SW 1271 (cell line): ENCODE measurements around the gene GRID1.

Source experiments
- DNase-seq, 2 experiments: peaks; one replicate each; lab custom pipeline; 2025; lab: John Stamatoyannopoulos, UW

The GRID1 gene

DNA sequence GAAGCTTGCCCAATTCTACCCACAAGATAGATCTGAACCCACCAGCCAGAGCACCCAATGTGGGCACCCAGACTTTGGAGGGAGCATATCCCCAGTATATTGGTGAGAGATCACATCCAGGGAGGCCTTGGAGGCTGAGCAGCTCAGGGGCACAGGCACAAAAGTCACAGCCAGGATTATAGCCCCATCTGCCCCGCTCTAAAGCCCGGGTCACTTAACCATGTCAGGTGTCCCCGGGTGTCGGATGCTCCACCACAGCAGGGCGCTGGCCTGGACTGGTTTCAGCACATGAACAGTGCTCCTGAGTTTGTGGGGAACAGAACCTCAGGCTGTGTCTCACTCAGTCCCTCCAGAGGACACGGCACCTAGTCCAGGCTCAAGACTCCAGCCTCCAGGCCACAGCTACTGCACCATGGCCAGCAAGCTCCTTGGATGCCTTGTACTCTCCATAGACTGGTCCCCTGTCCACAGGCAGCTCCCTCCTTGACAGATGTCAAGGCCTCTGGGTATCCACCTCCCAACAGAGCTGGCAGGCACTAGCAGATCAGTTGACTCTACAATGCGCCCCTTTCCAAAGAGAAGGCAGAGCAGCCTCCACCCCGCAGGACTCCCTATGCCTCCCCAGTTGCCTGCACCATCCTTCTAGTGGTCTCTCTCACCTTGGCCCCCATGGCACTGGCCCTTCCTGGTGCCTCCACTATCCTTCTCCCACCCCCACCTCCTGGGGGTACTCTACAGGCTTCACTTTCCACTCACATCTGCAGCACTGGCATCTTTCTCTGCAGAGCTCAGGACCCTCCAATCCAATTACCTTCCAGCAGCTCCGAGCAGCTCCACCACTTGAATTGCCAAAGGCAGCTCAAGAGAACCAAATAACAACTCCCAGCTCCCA lies 306.0 kb downstream of the GRID1 start:
- DNase-seq, result no peak

DNA sequence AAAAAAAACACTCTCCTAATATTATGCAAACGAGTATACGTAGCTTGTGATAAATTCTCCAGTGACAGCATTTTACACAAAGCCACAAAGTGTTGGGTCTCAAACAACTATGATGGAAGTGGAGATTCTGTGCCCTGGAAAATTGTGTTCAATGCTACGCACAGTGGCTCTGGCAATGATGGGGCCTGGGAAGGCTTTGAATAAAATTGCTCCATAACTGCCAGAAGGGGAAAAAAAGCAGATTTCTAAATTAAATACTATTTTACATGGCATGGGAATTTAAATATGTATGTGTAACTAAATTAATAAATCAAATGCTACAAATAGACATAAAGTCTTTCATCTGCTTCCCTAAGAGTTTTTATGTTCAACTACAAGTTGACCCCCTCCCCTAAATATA lies 306.7 kb downstream of the GRID1 start:
- no peak for DNase-seq

DNA sequence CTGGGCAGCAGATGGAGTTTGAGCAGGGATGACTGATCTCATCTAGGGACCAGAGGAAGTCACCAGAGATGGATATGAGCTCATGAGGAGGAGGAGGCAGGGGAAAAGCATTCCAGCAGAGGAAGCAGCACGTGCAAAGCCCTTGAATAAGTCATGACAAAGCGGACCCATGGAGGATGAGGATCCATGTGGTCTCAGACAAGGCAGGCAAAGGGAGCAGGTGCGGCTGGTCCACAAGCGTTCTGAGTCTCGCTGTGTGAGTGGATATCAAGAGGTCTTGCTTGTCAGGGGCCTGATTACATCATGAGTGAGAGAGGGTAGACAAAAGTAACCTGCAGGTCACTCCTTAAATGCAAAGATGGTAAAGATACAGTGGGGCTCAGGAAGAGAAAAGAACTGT lies 307.6 kb downstream of the GRID1 start:
- DNase-seq, result no peak

DNA sequence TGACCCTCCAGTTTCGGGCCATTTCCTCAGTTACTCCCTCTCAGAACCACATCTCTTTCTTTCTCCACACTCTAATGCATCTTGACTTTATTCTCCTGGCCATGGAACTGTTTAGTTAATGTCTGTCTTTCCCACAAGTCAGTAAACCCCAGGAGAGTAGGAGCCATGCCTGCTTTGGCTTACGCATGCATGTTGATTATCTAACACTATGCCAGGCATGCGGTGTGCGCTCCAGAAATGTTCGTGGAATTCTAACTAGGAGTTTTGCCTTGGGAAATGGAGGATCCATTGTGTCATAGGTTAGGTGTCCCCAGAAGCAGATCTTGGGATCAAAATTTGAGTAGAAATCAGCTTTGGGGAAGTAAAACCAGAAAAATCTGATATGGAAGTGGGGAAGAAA lies 308.9 kb downstream of the GRID1 start:
- no peak for DNase-seq

DNA sequence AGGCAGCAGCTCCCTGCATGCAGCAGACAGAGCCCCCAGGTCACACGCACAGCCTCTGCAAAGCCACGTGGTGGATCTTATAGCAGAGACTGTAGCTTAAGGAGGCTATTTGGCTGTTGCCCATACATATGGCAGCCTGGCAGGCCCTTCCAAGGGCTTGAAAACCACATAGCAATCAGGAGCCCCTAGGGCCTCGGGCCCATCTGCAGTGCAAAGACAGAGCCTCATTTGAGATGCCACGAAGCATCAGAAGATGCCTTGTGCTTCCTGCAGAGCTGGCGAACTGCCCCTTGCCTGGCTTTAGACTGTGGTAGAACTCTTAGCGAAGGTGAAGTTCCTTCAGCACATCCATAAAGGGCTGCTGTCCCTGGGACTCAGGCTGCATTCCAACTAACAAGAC lies 309.9 kb downstream of the GRID1 start:
- no peak for DNase-seq

DNA sequence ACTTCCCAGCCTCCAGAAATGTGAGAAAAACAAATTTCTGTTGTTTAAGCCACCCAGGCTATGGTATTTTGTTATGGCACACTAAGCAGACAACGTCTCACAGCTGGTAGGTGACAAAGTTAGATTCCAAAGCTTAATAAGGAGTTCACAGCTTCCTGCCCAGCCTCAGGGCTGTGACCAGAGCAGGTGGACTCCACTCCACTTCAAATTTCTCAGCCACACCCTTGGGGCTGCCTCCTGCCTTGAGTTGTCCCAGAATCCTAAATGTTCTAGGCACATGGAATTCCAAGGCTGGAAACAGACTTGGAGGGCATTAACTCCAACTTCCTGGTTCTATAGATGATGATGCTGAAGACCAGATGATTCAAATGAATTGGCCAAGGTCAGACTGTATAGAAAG lies 310.7 kb downstream of the GRID1 start:
- no peak for DNase-seq

DNA sequence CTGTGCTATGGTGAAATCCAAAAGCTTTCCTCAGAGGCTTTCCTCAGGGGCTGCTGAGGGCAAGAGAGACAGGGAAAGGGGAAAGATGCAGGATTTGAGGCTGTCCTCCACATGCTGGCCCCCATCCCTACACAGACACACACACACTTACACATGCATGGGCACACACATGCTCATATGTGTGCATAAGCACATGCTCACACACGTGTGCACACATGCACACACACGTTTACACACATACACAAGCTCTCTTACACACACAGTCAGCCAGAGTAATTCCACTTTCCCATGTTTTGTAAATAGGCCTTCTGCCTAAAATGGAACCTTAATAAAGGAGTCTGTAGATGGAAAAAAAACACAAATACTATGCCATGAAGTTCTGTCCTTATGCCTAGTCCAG lies 312.9 kb downstream of the GRID1 start:
- DNase-seq, result no peak

DNA sequence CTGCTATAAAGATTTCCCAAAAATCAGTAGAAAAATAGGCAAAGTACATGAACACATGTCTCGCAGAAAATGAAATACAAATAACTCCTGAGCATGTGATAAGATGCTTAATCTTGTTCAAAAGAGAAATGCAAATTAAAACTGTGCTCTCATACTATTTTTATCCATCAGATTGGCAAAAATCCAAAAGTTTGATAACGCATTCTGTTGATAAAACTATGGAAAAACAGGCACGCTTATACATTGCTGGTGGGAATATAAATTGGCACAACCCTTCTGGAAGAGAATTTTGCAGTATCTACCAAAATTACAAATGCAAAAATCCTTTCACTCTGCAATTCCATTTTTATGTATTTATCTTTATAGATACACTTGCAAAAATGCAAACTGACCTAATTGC lies 315.0 kb downstream of the GRID1 start:
- DNase-seq, result no peak

DNA sequence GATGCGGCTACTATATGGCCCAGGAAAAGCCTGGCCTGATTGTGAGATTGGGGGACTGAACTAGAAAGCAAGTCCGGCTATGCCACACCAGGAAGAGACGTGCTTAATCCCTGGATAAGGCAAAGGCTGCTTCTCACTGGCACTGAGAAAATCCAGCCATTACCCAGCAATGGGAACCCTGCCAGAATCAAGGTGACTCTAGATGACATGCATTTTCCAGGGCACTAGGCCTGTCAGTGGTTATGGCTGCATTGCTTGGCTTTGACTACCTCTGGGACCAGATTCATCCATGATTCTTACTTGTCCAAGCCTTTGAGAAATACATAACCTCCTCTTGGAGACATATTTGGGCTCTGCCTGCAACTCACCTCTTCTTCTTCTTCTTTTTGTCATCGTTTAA lies 317.2 kb downstream of the GRID1 start:
- DNase-seq, result no peak

DNA sequence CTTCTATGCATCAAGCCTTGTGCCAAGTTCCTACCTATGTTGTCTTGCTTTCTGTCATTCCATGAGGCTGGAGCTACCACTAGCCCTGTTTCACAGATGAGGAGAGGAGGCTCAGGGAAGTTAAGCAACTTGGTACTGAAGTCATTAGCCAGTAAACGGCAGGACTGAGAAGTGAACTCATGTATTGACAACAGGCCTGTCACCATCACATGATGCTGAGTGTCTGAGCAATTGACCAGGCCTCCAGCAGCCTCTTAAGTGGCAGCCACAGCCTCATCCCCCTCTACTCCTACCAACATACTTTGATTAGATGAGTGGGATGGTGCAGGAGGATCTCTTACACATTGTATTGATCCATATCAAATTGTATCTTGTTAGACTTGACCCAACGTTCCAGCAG lies 317.6 kb downstream of the GRID1 start:
- no peak for DNase-seq

DNA sequence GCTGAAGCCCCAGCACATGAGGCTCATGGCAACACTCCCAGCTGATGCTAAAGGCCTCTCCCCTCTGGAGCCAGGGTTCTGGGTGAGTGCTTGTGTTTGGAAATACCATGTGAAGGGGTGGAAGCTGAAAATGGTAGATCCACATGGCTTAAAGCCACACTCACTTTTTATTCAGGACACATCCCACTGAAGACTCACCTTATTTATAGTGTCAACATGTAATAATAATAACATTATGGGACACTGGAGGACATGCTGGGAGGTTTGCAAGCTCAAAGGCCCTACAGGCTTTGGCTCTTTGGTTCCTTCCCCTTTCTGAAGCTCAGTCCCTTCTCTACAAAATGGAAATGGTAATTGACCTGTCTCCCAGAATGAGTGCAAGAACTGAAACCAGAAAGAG lies 318.0 kb downstream of the GRID1 start:
- no peak for DNase-seq

DNA sequence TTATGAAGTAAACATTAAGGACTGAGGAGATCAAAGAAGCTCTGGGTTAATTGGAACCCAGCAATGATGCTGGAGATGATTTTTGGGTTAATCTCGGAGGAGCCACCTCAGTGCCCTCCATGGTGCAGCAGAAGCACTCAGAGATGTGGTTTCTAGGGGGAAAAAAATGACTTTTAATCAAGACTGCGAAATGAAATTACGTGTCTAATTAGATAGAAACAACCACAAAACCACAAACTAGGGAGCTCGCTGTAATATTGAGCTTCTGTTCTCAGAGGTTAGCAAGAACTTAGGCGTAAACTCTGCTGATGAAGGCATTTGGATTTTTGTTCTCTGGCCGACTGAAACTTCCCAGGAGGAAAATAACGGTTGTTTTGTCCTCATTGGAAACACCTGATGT lies 319.0 kb downstream of the GRID1 start:
- DNase-seq, result no peak

DNA sequence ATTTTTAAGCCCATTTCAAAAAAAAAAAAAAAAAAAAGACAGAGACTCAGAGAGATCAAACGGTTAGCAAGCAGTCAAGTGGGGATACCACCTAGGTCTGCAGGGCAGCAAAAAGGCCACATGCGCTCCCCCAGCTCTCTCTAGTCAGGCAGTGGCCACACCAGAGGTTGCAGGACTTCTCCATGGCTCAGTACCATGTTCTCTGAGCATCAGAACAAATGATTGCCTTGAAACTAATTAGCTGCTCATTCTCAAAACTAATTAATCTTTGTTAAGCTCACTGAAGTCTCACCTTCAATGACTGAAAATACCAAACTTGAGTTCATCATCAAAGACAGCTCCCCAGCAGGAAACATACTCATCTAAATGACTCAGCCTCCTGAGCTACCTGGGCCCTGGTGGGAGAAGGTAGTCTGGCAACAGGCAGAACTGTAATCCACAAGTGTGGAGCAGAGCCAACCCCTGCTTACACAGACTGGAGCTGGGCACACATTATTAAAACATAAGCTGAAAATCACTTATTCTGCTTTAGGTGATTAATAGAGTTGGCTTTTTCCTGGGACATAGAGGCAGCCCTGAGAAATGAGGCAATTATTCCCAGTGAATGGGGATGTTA lies 319.6 kb downstream of the GRID1 start:
- no peak for DNase-seq

DNA sequence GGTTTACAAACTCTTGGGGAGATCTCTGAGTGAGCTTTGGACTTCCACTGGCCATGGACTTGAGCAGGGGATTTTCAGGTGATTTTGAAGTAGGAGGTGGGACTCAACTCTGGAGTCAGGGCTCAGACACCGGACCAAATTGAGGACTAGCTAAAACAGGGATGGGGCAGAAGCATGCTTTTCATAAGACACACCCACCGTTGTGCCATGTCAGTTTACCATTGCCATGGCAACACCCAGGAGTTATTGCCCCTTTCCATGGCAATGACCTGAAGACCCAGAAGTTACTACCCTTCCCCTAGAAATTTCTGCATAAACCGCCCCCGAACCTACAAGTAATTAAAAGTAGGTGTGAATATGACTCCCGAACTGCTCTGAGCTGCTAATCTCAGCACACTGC lies 320.7 kb downstream of the GRID1 start:
- no peak for DNase-seq

DNA sequence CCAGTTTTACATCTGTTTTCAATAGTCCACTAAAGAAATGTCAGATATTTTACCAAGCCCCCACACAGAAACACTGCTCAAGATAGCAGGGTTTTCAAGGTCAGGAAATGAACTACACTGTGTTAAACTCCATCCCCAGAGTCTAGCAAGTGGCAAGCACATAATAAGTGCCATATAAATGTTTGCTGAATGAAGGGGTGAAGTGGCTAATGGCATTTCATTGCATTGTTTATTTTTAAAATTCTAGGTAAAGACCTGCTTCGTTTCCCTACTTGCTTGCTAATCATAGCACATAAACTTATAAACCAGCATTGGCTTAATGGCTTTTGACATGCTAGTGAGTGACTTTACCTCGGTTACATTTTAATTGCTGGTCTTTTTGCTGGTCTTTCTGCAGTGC lies 322.6 kb downstream of the GRID1 start:
- DNase-seq, result no peak

DNA sequence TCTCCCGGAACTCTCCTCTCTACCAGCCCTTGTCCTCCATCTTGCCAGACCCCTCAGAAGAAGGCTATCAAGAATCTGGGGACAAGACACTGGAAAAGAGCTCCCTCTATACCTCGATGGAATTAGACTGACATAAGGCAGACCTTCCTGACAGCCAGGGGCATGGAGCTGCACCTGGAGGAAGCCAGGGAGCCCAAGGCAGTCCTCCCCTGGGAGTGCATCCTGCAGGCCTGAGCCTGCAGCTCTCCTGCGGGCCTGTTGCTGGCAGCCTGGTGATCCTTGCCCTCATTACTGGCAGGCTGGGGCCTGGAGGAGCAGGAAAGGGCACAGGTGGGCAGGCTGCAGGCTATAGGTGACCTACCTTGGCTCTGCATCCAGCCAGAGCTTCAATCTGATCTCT lies 323.4 kb downstream of the GRID1 start:
- DNase-seq, result no peak

DNA sequence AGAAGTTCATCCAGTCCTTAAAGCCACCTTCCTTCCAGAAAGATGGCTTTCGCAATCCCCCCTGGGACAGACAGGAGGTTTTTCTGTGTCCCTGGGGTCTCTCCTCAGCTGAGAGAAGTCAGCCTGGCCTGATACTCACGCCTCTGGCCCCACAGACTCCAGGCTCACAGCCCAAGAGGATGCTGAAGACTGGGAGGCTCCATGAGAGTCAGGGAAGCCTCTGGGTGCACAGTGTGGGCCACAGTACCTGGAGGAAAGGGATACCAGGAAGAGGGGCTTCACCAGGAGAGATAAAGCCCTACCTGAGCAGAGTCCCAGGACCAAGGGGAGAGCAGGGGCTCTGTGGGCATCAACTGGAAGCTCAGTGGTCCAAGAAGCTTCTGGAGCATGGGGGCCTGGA lies 324.4 kb downstream of the GRID1 start:
- no peak for DNase-seq

DNA sequence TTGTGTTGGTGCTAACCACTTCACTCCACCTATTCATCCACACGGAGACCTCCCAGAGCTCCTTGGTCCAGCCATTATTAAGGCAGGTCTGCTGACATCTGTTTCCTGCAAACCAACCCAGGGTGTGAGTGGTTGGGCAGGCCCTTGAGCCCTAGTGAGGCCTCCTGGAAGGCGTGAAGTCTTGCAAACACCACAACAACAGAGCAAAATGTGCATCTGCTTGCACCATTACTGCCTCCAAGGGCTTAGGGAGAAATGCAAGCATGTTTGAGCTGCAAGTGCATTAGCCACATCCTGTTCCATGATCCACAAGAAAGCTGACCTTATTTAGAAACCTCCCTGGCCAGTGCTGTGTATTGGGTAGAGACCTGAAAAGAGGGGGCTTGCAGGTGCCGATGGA lies 325.5 kb downstream of the GRID1 start:
- DNase-seq, result no peak

DNA sequence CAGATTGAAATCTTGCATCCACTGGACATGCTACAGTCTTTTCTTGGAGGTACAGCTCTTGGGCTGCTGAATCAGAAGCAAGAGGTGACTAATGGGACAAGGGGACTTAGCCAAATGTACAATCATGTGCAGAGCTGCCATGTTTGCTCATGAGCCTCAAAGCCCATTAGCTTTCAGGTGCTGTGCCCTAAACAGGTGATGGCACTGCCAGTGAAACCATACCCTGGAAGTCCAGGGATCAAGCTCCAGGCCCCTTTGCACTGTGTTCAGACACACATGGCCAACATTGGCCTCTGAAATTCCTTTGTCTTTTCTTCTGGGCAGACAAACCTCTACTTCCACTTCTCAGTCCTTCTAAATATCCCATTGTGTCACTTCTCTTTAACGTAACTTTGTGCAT lies 328.2 kb downstream of the GRID1 start:
- no peak for DNase-seq

DNA sequence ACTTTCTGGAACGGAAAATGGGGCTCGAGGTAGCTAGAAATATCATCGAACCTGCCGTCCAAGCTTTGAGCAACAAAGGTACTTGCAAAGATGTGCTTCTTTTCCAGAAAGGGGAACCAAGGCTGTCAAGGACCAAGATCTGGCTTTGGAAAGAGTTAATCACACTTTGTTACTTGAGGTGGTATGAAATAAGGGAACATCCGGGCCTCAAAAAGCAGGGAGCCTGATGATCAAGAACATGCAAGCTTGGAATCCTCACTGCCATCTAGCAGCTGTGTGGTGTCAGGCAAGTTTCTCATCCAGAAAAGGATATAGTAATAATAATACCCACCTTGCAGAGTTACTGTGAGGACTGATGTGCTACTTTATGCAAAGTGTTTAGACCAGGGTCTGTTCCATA lies 329.5 kb downstream of the GRID1 start:
- no peak for DNase-seq

DNA sequence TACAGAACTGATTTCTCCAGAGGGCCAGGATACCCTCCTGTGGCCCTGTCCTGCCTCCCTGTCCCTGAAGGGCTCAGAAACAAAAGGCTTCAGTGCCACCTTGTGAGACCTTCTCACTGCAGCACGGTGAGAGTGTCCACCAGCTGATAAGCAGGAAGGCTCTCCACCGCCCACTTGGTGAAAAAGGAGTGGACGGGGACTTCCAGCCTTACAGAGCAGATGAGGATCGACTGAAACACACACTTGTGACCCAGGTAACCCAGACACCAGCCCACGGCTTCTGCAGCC lies 330.1 kb downstream of the GRID1 start:
- DNase-seq, result no peak

DNA sequence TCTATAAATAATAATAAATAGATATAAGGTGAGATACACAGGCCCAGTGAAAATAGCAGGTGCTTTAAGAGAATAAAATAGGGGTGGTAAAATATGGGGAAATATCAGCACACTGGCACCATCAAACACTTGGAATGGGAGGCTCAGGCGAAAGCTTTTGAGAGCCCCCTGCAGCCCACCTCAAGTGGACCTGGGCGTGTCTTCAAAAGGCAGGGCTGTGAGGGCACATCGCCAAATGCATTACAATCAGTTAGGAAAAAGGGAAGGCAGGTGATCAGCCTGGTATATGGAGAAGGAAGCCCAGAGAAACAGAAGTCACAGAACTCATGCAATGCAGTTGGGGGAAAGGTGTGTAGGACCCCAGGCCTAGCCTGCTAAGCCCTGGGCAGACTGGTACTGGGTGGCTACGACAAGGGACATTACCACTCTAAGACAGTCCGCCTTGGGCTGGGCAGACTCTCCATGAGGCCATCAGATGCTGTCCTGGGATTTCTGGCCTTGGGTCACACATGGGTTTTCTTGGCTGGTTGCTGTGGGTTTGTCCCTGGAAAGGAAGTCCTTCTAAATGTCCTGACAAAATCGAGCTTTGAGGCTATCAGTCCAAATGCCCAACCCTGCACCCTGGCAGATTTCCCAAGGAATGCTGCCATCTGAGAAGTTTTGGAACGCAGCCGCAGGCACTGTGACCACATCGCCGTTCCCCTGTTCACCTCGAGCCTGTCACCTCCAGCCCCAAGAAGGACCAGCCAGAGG lies 330.6 kb downstream of the GRID1 start:
- no peak for DNase-seq

DNA sequence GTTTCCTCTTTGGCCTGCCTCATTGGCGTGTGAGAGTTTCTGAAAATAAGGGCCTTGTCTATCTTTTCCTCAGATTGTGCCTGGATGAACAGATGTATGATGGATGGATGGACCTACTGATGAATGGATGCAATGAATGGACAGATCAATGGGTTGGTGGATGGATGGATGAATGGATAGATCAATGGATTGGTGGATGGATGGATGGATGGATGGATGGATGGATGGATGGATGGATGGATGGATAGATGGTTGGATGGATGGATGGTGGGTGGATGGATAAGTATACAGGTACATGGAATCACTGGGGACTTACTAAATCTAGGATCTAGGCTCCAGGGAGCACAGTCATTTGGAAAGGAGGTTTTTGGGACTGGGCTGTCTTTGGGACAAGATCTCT lies 331.9 kb downstream of the GRID1 start:
- DNase-seq, result no peak
